Glutamatergic neuron (in vitro differentiated cells): ENCODE data around the gene NMNAT2. TPM values are rescaled to one million over a fixed set of nuclear protein-coding genes. Genes with fewer than 3 reads are reported as not detected.

Experiments used
- DNase-seq: peaks from one replicate; pipeline ENCODE4 v3.0.0; 2022
- H3K27ac Mint-ChIP-seq: one replicate; pipeline ENCODE4 v1.8.0; 2020; ENCODE audit warnings: mild to moderate bottlenecking, mixed read lengths, inconsistent platforms; ENCODE audit not compliant: unreplicated experiment
- H3K27me3 Mint-ChIP-seq: one replicate; pipeline ENCODE4 v1.8.0; 2020; ENCODE audit warnings: mild to moderate bottlenecking, moderate library complexity, mixed read lengths, inconsistent platforms; ENCODE audit not compliant: unreplicated experiment
- H3K36me3 Mint-ChIP-seq: one replicate; pipeline ENCODE4 v1.8.0; 2020; ENCODE audit warnings: mild to moderate bottlenecking, mixed read lengths, inconsistent platforms; ENCODE audit not compliant: unreplicated experiment
- H3K4me1 Mint-ChIP-seq: one replicate; pipeline ENCODE4 v1.8.0; 2020; ENCODE audit warnings: mild to moderate bottlenecking, low read depth, mixed read lengths, inconsistent platforms; ENCODE audit not compliant: unreplicated experiment
- H3K4me3 Mint-ChIP-seq: one replicate; pipeline ENCODE4 v1.8.0; 2020; ENCODE audit warnings: mild to moderate bottlenecking, mixed read lengths, inconsistent platforms; ENCODE audit not compliant: unreplicated experiment
- H3K9me3 Mint-ChIP-seq: one replicate; pipeline ENCODE4 v1.8.0; 2020; ENCODE audit warnings: mild to moderate bottlenecking, moderate library complexity, mixed read lengths, inconsistent platforms; ENCODE audit not compliant: unreplicated experiment
- CTCF ChIP-seq: fragments of 200-600 bp; sonication (generic); IDR thresholded peaks from one replicate; pipeline ENCODE4 v1.5.0; 2021; ENCODE audit not compliant: partially characterized antibody, unreplicated experiment
- total RNA-seq: library from RNA; stranded (reverse); fragmentation: NEBNext Ultra II Directional; extraction: Animal tissue kit (Norgen Biotek cat#: 25700); gene quantifications from one replicate; pipeline ENCODE4 v1.2.1, GENCODE V29; 2021; ENCODE audit not compliant: unreplicated experiment

Gene NMNAT2
- total RNA-seq, 1 donor from 2014 or later = 76.4 TPM

GRCh38 chr1:183282101-183282855 lies 135.9 kb downstream of the NMNAT2 start:
- H3K36me3 Mint-ChIP-seq = peaks cover 6% of the 10 kb centered on the region
- DNase-seq = no peak
- H3K27ac Mint-ChIP-seq = peak overlapping the region; percentile 45
- H3K9me3 Mint-ChIP-seq = peaks cover 5% of the 10 kb centered on the region
- no peak overlapping the region for H3K4me3 Mint-ChIP-seq
- peaks cover 42% of the 10 kb centered on the region for H3K4me1 Mint-ChIP-seq
- no peak for TF ChIP-seq CTCF
- peaks cover 2% of the 10 kb centered on the region for H3K27me3 Mint-ChIP-seq

- peaks cover 5% of the 10 kb centered on the region for H3K9me3 Mint-ChIP-seq
- H3K27ac Mint-ChIP-seq = peak overlapping the region; percentile 45
Observed at GRCh38 chr1:183281553-183282091, 136.6 kb downstream of the NMNAT2 start.

GRCh38 chr1:183281039-183281438 lies 137.1 kb downstream of the NMNAT2 start:
- no peak for DNase-seq
- no peak for TF ChIP-seq CTCF
- H3K9me3 Mint-ChIP-seq = peaks cover 5% of the 10 kb centered on the region
- peaks cover 3% of the 10 kb centered on the region for H3K27me3 Mint-ChIP-seq
- H3K4me1 Mint-ChIP-seq = peaks cover 46% of the 10 kb centered on the region
- H3K4me3 Mint-ChIP-seq = no peak overlapping the region
- H3K27ac Mint-ChIP-seq = peak overlapping the region; percentile 28
- no peaks in the 10 kb centered on the region for H3K36me3 Mint-ChIP-seq

More at GRCh38 chr1:183281553-183282091, 136.6 kb downstream of the NMNAT2 start:
- peaks cover 3% of the 10 kb centered on the region for H3K36me3 Mint-ChIP-seq
- H3K4me1 Mint-ChIP-seq = peaks cover 45% of the 10 kb centered on the region
- DNase-seq = peak; percentile 93
- peak; percentile 90 for TF ChIP-seq CTCF
- peaks cover 2% of the 10 kb centered on the region for H3K27me3 Mint-ChIP-seq
- no peak overlapping the region for H3K4me3 Mint-ChIP-seq

- no peak for DNase-seq
- H3K4me3 Mint-ChIP-seq = no peak overlapping the region
- TF ChIP-seq CTCF = no peak
- H3K4me1 Mint-ChIP-seq = peaks cover 46% of the 10 kb centered on the region
- H3K27ac Mint-ChIP-seq = no peak overlapping the region
- no peaks in the 10 kb centered on the region for H3K36me3 Mint-ChIP-seq
- H3K9me3 Mint-ChIP-seq = peaks cover 5% of the 10 kb centered on the region
- H3K27me3 Mint-ChIP-seq = peaks cover 3% of the 10 kb centered on the region
Observed at GRCh38 chr1:183279835-183280234, 138.3 kb downstream of the NMNAT2 start.
